Stimulated activated CD4-positive, alpha-beta T cell treated with anti-CD3 and anti-CD28 coated beads, Interleukin-1b, Interleukin-23, amount 100 ng/mL, for 24 hours (primary cell): ENCODE measurements around the gene DNAJC4.

ENCODE experiments used
- DNase-seq, 4 experiments: peaks; one replicate each; pipeline ENCODE4 v3.0.0-alpha.2; 2020; ENCODE audit warnings: low read depth in 4 of 4, low spot score in 1 of 4

Gene DNAJC4

DNA sequence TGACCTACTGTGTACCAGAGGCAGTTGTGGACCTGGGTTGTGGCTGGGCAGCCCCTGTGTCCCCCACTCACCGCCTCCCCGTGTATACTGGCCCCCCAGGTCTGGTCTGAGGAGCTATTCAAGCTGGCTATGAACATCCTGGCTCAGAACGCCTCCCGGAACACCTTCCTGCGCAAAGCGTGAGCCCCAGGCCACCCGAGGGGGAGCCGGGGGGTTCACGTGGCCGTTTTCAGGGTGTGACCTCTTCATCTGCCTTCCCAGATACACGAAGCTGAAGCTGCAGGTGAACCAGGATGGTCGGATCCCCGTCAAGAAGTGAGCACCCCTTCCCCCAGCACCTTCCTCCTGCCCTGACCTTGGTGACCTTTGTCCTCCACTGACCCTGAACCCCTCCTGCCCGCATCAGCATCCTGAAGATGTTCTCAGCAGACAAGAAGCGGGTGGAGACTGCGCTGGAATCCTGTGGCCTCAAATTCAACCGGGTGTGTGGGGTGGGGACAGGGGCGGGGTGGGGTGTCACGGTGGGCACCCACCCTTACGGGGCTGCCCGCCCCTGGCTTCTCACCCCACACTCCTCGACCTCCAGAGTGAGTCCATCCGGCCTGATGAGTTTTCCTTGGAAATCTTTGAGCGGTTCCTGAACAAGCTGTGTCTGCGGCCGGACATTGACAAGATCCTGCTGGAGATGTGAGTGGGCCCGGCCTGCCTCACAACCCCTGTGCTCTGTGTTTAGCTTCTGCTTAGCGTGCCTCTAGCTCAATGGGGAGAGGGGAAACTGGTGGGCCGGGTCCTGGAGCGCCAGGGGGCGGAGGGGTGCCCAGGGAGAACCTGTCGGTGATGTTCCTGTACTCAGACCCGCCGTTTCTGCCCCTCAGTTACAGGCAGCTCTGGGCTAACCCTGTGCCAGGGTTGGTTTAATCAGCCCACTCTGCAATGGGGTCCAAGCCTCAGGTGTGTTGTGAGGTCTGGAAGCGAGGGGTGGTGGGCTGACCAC is 25.1 kb downstream of the DNAJC4 start:
- DNase-seq, result no peak

DNA sequence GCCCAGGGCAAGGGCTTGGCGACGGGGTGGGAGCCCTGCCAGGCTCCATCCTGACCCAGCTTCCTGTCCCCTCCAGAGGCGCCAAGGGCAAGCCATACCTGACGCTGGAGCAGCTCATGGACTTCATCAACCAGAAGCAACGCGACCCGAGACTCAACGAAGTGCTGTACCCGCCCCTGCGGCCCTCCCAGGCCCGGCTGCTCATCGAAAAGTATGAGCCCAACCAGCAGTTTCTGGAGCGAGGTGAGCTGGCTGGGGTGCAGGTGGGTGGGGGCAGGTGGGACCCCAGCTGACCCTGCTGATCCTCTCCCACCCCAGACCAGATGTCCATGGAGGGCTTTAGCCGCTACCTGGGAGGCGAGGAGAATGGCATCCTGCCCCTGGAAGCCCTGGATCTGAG is 26.0 kb downstream of the DNAJC4 start:
- no peak for DNase-seq

DNA sequence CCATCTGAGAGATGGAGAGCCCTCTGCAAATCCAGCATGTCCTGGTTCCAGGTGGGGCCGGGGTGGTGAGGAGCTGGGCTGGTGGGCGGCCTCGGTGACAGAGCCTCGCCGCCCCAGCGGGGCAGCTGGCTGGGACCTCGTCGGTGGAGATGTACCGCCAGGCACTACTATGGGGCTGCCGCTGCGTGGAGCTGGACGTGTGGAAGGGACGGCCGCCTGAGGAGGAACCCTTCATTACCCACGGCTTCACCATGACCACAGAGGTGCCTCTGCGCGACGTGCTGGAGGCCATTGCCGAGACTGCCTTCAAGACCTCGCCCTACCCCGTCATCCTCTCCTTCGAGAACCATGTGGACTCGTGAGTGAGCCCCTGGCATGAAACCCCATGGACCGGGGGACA is 28.0 kb downstream of the DNAJC4 start:
- no peak for DNase-seq

DNA sequence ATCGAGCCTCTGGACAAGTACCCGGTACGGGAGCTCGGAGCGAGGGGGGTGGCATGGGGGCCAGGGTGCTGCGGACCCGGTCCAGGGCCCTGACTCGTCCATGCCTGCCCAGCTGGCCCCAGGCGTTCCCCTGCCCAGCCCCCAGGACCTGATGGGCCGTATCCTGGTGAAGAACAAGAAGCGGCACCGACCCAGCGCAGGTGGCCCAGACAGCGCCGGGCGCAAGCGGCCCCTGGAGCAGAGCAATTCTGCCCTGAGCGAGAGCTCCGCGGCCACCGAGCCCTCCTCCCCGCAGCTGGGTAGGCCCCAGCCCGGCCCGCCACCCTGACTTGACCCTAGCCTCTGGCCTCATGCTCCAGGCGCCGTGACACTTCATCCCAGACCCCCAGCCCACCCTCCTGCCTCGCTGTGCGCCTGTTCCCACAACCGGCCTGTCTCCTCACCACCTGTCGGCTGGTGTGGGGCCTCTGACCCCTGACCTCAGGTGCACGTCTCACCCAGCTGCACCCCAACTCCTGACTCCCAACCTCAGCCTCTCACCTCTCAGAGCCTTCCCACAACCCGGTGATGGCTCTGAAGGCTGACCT is 28.7 kb downstream of the DNAJC4 start:
- DNase-seq, result no peak

DNA sequence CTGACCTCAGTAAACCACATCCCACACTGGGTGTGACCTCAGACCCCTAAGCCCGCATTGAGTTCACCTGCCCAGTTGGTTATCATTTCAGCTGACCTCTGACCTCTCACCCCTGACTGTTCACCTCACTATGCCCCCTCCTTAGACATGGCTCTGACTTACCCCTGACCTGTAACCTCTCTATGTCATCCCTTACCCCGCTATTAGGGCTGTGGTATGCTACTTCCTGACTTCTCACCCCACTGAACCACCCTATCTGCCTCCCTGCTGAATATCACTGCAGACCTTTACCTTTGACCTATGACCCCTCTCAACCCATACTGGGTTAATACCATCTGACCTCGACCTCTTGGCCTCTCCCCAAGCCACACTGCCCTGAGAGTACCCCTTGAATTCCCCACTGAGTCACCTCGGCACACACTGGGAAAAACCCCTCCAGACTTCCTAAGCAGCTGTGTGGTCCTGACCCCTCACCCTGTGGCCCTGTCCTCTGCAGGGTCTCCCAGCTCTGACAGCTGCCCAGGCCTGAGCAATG is 29.3 kb downstream of the DNAJC4 start:
- no peak for DNase-seq

DNA sequence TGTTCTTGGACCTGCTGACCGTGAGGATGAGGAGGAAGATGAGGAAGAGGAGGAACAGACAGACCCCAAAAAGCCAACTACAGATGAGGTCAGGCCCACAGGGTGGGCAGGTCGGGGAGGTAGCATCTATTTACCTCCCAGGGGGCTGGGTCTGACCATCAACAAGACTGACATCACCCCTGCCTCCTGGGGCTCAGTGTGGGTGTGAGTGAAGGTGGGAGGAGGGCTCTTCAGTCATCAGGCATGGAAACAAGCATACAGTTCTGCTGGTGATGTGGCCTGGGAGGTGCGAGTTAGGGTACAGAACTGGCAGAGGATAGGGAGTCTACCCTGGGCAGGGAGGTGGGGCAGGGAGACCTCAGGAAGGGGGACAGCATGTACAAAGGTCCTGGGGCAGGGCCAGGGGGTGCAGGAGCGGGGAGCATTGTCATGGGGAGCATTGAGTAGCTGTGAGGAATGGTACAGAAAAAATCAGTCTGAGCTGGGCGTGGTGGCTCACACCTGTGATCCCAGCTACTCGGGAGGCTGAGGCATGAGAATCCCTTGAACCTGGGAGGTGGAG is 29.9 kb downstream of the DNAJC4 start:
- no peak for DNase-seq

DNA sequence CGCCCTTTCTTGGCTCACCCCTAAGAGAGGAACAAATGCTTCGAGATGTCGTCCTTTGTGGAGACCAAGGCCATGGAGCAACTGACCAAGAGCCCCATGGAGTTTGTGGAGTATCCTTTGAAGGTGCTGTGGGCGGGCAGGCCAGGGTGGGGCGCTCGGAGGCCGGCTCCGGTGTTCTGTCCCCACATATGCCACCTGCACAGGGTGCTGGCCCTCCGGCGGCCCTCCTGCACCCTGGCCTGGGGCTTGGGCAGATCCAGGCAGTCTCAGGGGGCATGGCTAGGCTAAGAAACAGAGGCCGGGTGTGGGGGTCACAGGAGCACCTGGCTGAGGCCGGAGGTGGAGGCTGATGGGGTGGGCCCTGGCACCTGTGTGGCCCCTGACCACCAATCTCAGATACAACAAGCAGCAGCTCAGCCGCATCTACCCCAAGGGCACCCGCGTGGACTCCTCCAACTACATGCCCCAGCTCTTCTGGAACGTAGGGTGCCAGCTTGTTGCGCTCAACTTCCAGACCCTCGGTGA is 31.3 kb downstream of the DNAJC4 start:
- DNase-seq, result no peak

DNA sequence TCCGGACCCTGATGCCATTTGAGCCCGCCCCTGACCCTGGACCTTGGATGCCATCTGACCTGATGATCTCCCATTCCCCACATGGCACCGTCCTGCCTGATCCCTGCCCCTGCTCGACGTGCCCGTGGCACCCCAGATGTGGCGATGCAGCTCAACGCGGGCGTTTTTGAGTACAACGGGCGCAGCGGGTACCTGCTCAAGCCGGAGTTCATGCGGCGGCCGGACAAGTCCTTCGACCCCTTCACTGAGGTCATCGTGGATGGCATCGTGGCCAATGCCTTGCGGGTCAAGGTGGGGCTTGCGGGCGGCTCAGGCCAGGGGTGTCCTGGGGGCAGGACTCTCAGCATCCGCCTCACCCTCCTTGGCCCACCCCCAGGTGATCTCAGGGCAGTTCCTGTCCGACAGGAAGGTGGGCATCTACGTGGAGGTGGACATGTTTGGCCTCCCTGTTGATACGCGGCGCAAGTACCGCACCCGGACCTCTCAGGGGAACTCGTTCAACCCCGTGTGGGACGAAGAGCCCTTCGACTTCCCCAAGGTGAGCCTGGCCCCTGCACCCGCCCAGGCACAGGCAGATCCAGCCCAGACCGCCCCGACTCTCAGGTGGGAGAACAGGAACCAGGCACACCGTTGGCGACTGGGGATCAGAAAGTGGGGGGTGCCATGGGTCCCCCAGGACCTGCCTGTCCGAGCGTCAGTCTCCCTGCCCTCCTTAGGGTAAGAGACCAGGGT is 32.1 kb downstream of the DNAJC4 start:
- DNase-seq, result no peak

DNA sequence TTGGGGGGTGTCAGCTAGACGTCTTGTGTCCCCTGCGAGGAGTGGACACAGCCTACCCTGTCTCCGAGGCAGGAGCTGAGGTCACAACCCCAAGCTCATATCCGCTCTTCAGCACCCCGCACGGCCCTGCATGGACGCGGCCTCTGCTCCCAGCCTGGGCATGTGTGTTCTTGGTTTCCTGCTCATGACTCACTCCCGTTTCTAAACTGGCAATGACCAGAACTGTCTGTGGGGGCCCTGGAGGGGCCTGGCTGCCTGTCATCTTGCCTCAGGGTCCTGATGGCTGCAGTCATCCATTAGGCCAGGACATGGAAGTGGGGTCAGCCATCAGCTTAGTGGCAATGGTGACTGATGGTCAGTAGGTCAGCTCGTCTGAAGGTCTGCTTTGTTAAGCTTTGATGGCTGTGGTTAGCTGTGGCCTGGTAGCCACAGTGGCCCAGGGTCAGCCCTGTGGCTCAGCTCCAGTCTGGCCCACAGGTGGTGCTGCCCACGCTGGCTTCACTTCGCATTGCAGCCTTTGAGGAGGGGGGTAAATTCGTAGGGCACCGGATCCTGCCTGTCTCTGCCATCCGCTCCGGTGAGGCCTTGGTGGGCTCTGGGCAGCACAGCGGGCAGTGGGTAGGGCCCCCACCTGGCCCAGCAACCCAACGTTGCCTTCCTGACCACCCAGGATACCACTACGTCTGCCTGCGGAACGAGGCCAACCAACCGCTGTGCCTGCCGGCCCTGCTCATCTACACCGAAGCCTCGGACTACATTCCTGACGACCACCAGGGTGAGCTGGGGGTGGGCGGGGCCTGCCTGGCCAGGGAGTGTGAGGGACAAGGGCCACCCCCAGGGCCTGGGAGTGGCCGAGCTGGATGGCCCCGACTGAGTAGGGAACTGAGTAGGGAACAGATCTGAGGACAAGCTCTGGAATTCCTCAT is 32.9 kb downstream of the DNAJC4 start:
- DNase-seq, result no peak

DNA sequence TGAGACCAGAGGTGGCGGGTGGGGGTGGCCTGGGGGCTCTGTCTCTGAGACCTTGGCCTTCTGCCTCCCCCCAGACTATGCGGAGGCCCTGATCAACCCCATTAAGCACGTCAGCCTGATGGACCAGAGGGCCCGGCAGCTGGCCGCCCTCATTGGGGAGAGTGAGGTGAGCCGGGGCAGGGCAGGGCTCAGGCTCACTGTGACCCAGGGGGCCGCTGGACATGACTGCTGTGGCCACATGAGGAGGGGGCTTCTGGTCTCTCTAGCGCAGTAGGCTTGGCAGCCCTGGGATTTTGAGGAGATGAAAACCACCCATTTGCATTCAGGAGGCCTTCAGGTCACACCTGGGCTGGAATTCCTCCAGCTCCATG is 33.6 kb downstream of the DNAJC4 start:
- no peak for DNase-seq

DNA sequence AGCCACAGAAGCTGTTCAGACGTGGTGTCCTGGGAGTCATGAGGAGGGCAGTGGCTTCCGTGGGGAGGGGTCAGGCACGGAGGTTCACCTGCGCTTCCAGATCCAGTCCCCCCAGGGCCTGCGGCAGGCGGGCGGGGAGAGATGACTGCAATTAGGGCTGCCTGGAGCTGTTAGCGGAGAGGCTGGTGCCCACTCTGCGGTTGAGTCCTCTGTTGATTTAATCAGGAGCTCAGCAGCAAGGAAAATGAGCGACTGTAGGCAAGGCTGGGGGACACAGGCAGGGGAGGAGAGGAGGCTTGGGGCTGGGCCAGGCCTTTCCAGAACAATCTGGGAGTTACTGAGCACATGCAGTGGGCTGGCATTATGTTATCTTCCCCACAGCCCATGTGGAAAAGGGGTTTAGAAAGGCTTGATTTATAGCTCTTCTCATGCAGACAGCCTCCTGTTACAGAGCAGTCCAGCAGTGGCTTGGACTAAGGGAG is 34.1 kb downstream of the DNAJC4 start:
- no peak for DNase-seq

DNA sequence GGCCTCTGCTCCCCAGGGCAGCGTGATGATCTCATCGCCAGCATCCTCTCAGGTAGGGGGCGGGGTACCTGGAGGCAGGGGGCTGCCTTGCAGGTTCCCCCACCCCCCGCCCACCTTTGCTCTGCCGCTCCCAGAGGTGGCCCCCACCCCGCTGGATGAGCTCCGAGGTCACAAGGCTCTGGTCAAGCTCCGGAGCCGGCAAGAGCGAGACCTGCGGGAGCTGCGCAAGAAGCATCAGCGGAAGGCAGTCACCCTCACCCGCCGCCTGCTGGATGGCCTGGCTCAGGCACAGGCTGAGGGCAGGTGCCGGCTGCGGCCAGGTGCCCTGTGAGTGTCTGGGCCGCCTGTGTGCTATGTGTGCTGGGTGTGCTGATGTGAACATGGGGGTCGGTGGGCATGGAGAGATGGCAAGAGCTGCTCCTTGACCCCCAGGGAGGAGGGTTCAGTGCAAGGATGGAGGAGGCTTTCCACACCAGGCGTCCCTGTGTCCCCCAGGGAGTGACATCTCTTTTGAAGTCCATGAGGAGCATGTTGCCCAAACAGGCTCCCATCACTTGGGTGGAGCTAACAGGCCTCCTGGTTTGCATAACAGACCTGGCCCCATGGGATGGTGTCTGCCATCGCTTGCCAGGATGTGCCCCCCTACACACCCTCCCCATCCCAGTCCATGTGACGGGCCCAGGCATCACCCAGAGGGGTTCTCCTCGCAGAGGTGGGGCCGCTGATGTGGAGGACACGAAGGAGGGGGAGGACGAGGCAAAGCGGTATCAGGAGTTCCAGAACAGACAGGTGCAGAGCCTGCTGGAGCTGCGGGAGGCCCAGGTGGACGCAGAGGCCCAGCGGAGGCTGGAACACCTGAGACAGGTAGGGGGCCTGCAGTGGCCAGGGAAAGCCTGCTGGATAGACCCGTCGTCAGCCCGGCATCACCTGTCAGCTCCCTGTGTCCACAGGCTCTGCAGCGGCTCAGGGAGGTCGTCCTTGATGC is 35.1 kb downstream of the DNAJC4 start:
- no peak for DNase-seq

DNA sequence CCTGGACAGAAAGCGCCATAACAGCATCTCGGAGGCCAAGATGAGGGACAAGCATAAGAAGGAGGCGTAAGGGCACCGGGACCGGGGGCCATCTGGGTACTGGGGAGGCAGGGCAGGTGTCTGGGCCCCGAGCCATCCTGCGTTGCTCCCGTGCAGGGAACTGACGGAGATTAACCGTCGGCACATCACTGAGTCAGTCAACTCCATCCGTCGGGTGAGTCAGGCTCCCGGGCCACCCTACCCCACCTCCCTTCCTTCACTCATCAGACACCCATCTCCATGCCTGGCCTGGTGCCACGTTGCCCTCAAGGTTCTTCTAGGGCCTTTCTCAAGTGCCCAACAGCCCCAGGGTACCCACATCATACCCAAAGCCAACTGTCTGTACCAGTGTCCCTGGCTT is 36.0 kb downstream of the DNAJC4 start:
- no peak for DNase-seq

DNA sequence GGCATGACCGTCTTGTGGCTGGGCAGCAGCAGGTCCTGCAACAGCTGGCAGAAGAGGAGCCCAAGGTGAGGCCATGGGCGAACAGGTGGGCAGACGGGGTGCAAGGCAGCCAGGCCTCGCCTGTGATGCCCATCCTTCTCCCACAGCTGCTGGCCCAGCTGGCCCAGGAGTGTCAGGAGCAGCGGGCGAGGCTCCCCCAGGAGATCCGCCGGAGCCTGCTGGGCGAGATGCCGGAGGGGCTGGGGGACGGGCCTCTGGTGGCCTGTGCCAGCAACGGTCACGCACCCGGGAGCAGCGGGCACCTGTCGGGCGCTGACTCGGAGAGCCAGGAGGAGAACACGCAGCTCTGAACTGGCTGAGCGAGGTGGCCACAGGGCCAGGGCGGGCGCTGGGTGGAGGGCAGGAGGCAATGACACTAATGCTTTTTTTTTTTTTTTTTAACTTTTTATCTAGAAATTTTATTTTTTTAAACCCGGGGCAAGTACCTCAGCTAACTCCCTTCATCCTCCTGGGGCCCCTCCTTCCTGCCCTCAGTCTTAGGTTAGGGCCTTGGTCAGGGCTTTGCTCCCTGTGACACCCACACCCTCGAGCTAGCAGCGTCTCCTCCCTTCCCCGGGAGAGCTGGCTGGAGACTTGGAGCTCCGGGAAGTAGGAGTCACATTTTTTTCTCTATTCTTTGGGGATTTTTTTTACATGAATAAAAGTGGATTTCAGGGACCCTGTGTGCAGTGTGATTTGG is 37.0 kb downstream of the DNAJC4 start:
- no peak for DNase-seq

DNA sequence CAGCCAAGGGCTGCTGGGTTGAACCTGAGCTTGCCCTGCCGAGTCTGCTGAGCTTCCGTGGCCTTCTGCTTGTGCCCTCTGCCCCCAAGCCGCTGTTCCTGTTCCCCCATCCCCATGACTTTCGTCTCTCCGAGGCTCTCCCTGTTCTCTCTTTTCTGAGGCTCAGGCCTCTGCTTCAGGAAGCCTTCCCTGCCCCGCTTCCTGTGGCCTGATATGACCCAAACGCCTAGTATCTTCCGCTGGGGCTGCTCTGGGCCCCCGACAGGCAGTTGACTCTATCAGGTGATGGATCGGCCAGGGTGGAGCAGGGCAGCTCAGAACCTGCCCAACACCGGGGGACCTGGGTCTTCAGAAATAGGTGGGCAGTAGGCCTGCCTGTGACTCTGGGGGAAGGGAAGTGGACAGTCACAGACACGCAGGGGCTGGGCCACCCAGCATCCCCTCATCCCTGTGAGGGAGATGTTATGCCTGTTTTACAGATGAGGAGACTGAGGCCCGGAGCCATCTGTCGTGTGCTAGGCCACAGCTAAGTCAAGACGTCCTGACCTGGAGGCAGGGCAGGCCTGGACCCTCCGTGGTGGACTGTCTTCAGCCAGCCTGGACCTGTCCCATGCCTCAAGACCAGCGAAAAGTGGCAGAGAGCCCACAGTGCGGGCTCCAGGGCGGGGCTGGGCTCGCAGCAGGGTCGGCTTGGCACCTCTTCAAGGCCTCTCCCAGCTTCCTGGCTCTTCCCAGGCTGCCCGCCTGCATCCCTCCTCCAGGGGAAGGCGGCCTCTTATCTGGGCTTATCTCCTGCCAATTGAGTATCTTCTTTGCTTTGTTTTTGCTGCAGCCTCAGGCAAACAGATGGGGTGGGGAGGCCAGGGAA is 37.9 kb downstream of the DNAJC4 start:
- no peak for DNase-seq

DNA sequence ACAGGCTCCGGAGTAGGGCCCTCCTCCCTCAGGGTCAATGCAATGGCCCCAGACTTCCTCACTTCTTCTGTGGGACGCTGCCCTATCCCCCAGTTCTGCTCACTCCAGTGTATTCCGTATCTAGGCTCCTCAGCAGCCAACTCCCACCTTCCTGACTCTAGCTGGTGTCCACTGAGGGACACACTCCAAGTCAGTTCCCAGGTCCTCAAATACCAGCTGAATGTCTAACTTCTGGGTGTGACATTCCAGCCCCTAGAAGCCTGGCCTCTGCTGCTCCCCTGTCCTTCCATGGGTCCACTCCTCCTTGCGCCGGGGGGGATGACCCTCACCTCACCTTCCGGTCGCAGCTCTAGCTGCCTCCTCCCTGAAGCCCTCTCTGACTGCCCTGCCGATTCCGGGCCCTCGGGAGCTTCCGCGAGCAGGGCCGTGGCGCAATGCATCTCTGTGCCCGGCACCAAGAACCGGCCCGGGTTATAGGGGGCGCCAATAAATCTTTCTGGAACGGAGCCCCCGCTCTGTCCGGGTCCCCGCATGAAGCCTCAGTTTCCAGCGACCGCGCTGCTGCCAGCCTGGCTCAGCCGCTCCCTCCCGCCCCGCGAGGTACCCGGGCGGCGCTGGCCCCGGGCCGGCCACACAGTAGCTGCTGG is 38.7 kb downstream of the DNAJC4 start:
- DNase-seq, result no peak
